GM23338 (cell line): Measurements from ENCODE around the gene GRAMD1B.

Experiments used
- CREB1 ChIP-seq: fragments of 250-450 bp; sonication (Bioruptor Pico); IDR thresholded peaks from 2 replicates; pipeline ENCODE4 v1.5.0; 2020; ENCODE audit warnings: low read depth, mild to moderate bottlenecking, moderate library complexity
- CTCF ChIP-seq, 2 experiments: fragments of 200-600 bp in 1 of 2; sonication (generic) in 1 of 2; conservative IDR thresholded peaks; 2 replicates each; pipeline versions ENCODE4 v1.5.1 to v1.6.1; 2016 to 2017; ENCODE audit warnings: antibody characterized with exemption in 2 of 2, low read depth in 2 of 2, mild to moderate bottlenecking in 2 of 2, moderate library complexity in 1 of 2
- EZH2 ChIP-seq: fragments of 200-600 bp; sonication (generic); IDR thresholded peaks from one replicate; pipeline ENCODE4 v1.8.0; 2017; ENCODE audit warnings: antibody characterized with exemption, mild to moderate bottlenecking, low read depth; ENCODE audit not compliant: unreplicated experiment
- EZH2phosphoT487 ChIP-seq: fragments of 200-600 bp; sonication (generic); IDR thresholded peaks from one replicate; pipeline ENCODE4 v1.8.1; 2018; ENCODE audit warnings: antibody characterized with exemption; ENCODE audit not compliant: unreplicated experiment
- JUNB ChIP-seq: IDR thresholded peaks from one replicate; pipeline ENCODE4 v1.6.1; 2016; ENCODE audit warnings: antibody characterized with exemption; ENCODE audit not compliant: unreplicated experiment
- POLR2AphosphoS5 ChIP-seq: IDR thresholded peaks from 2 replicates; pipeline ENCODE4 v1.6.1; 2016; ENCODE audit warnings: antibody characterized with exemption, low read depth
- REST ChIP-seq: IDR thresholded peaks from one replicate; pipeline ENCODE4 v1.6.1; 2018; ENCODE audit warnings: antibody characterized with exemption; ENCODE audit not compliant: unreplicated experiment
- STAT1 ChIP-seq: IDR thresholded peaks from one replicate; pipeline ENCODE4 v1.6.1; 2016; ENCODE audit warnings: antibody characterized with exemption; ENCODE audit not compliant: unreplicated experiment
- ZNF114 ChIP-seq: fragments of 250-450 bp; sonication (Bioruptor Pico); IDR thresholded peaks from 2 replicates; pipeline ENCODE4 v1.5.0; 2020; ENCODE audit warnings: mild to moderate bottlenecking, moderate library complexity

- TF ChIP-seq EZH2 (no peak), CTCF (conservative IDR thresholded peaks at IDR 0.05; ENCODE audit: low read depth in 2 of 2) (no peak), EZH2phosphoT487 (no peak), ZNF114 (CRISPR knock-in tag) (no peak), POLR2AphosphoS5 (no peak), CREB1 (CRISPR knock-in tag) (no peak), REST (no peak), STAT1 (no peak), JUNB (no peak)
Observed at GRCh38 chr11:123573286-123573685, 143.2 kb downstream of the GRAMD1B start.
